ENCODE data around the gene DPP9. TPM values are rescaled to one million over a fixed set of nuclear protein-coding genes. Genes with fewer than 3 reads are reported as not detected.
"Not testable (repeated sequence)": the region's sequence is repeated elsewhere in the genome, so short reads cannot be mapped to it uniquely, and the experiment has no call there.

The DPP9 gene
- total RNA-seq, 2 experiments from 2014 or later = 40.2 to 63.8 TPM

DNA sequence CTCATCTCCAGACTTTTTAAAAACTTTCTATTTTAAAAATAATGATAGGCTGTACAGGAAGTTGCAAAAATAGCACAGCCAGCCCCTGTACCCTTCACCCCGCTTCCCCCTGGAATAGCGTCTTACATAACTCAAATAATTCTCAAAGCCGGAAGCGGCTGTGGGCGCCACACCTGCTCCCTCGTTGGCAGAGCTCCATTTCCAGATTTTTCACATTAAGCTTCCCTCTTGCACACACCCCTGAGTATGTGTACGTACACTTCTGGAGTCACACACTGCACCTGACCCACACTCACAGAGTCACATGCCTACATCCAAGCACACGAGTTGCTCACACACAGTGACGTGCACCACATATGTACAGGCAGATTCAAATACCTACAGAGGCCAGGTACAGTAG lies 24.9 kb upstream of the DPP9 start:
- ChIA-PET CTCF (ENCODE audit: unreplicated experiment) (no interaction called here), POLR2A (no interaction called here)
- no peaks in the 10 kb centered on the region for H3K9me2 ChIP-seq (ENCODE audit: insufficient read depth, low read length)
- intact Hi-C loops (cut with micrococcal nuclease; ENCODE audit: unreplicated experiment) = no loop called here
- no peak overlapping the region for H3K4me3 ChIP-seq (ENCODE audit: low read depth, low read length, poor library complexity, severe bottlenecking)
- H4K20me1 ChIP-seq (ENCODE audit: insufficient read depth, low read length) = no peaks in the 10 kb centered on the region
- DNase-seq (ENCODE audit: low spot score) = no peak
- BruUV-seq (replicated peaks) = no TSS peak
- no peaks in the 10 kb centered on the region for H3K9me3 ChIP-seq (ENCODE audit: low read length)
- no peaks in the 10 kb centered on the region for H3K36me3 ChIP-seq (ENCODE audit: insufficient read depth, low read length)
- H3K4me2 ChIP-seq (ENCODE audit: low read length) = no peak overlapping the region
- H3K79me2 ChIP-seq (ENCODE audit: insufficient read depth, low read depth, low read length) = no peaks in the 10 kb centered on the region
- TF ChIP-seq, protein P1, sequence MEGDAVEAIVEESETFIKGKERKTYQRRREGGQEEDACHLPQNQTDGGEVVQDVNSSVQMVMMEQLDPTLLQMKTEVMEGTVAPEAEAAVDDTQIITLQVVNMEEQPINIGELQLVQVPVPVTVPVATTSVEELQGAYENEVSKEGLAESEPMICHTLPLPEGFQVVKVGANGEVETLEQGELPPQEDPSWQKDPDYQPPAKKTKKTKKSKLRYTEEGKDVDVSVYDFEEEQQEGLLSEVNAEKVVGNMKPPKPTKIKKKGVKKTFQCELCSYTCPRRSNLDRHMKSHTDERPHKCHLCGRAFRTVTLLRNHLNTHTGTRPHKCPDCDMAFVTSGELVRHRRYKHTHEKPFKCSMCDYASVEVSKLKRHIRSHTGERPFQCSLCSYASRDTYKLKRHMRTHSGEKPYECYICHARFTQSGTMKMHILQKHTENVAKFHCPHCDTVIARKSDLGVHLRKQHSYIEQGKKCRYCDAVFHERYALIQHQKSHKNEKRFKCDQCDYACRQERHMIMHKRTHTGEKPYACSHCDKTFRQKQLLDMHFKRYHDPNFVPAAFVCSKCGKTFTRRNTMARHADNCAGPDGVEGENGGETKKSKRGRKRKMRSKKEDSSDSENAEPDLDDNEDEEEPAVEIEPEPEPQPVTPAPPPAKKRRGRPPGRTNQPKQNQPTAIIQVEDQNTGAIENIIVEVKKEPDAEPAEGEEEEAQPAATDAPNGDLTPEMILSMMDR (conservative IDR thresholded peaks at IDR 0.05; ENCODE audit: low read length) = no peak
- no peak for TF ChIP-seq EZH2phosphoT487 (IDR thresholded peaks at IDR 0.05; ENCODE audit: borderline replicate concordance, low read depth, low read length)
- no peak overlapping the region for H2AFZ ChIP-seq (ENCODE audit: low read length)
- H3K4me1 ChIP-seq (ENCODE audit: insufficient read depth, low read length, poor library complexity, severe bottlenecking) = no peaks in the 10 kb centered on the region
- H3K27ac ChIP-seq (ENCODE audit: low read depth, low read length, poor library complexity, severe bottlenecking) = no peak overlapping the region

- POLR2A ChIA-PET = no interaction called here
- TF ChIP-seq EZH2phosphoT487 (IDR thresholded peaks at IDR 0.05; ENCODE audit: borderline replicate concordance, low read depth, low read length) = no peak
- TF ChIP-seq, protein P1 (conservative IDR thresholded peaks at IDR 0.05; ENCODE audit: low read length) = 0 out of 2 replicates have a peak, but pooled peaks have one; percentile 15
- H3K4me3 ChIP-seq (ENCODE audit: low read depth, low read length, poor library complexity, severe bottlenecking) = no peak overlapping the region
- no peaks in the 10 kb centered on the region for H3K36me3 ChIP-seq (ENCODE audit: insufficient read depth, low read length)
- H3K9me3 ChIP-seq (ENCODE audit: low read length) = no peaks in the 10 kb centered on the region
- H3K4me2 ChIP-seq (ENCODE audit: low read length) = no peak overlapping the region
- no peaks in the 10 kb centered on the region for H3K9me2 ChIP-seq (ENCODE audit: insufficient read depth, low read length)
- CTCF ChIA-PET (ENCODE audit: unreplicated experiment) = no interaction called here
- intact Hi-C loops (cut with micrococcal nuclease; ENCODE audit: unreplicated experiment) = no loop called here
- H3K79me2 ChIP-seq (ENCODE audit: insufficient read depth, low read depth, low read length) = no peaks in the 10 kb centered on the region
- peaks cover 3% of the 10 kb centered on the region for H3K4me1 ChIP-seq (ENCODE audit: insufficient read depth, low read length, poor library complexity, severe bottlenecking)
- H4K20me1 ChIP-seq (ENCODE audit: insufficient read depth, low read length) = no peaks in the 10 kb centered on the region
- no peak for DNase-seq (ENCODE audit: low spot score)
- no peak overlapping the region for H3K27ac ChIP-seq (ENCODE audit: low read depth, low read length, poor library complexity, severe bottlenecking)
- no peak overlapping the region for H2AFZ ChIP-seq (ENCODE audit: low read length)
- BruUV-seq (replicated peaks) = no TSS peak
Observed at GRCh38 chr19:4748185-4748584, 24.5 kb upstream of the DPP9 start.

- Histone ChIP-seq H3K36me3 (ENCODE audit: insufficient read depth, low read length) (no peaks in the 10 kb centered on the region), H3K4me2 (ENCODE audit: low read length) (no peak overlapping the region), H3K4me1 (ENCODE audit: insufficient read depth, low read length, poor library complexity, severe bottlenecking) (peaks cover 9% of the 10 kb centered on the region), H2AFZ (ENCODE audit: low read length) (no peak overlapping the region), H3K9me2 (ENCODE audit: insufficient read depth, low read length) (no peaks in the 10 kb centered on the region), H3K27ac (ENCODE audit: low read depth, low read length, poor library complexity, severe bottlenecking) (no peak overlapping the region), H3K4me3 (ENCODE audit: low read depth, low read length, poor library complexity, severe bottlenecking) (no peak overlapping the region), H3K79me2 (ENCODE audit: insufficient read depth, low read depth, low read length) (no peaks in the 10 kb centered on the region), H4K20me1 (ENCODE audit: insufficient read depth, low read length) (no peaks in the 10 kb centered on the region), H3K9me3 (ENCODE audit: low read length) (no peaks in the 10 kb centered on the region)
- TF ChIP-seq, protein P1 (conservative IDR thresholded peaks at IDR 0.05; ENCODE audit: low read length) = no peak
- TF ChIP-seq EZH2phosphoT487 (IDR thresholded peaks at IDR 0.05; ENCODE audit: borderline replicate concordance, low read depth, low read length) = no peak
- intact Hi-C loops (cut with micrococcal nuclease; ENCODE audit: unreplicated experiment) = no loop called here
- BruUV-seq (replicated peaks) = no TSS peak
- CTCF ChIA-PET (ENCODE audit: unreplicated experiment) = no interaction called here
- DNase-seq (ENCODE audit: low spot score) = no peak
- POLR2A ChIA-PET = no interaction called here
Observed at GRCh38 chr19:4745986-4746385, 22.3 kb upstream of the DPP9 start.

GRCh38 chr19:4745175-4745574 lies 21.5 kb upstream of the DPP9 start:
- POLR2A ChIA-PET; H3K9me2 ChIP-seq (ENCODE audit: insufficient read depth, low read length); H3K79me2 ChIP-seq (ENCODE audit: insufficient read depth, low read depth, low read length); BruUV-seq (replicated peaks); H3K4me2 ChIP-seq (ENCODE audit: low read length); H3K36me3 ChIP-seq (ENCODE audit: insufficient read depth, low read length); CTCF ChIA-PET (ENCODE audit: unreplicated experiment); H3K9me3 ChIP-seq (ENCODE audit: low read length); H3K4me1 ChIP-seq (ENCODE audit: insufficient read depth, low read length, poor library complexity, severe bottlenecking); H3K27ac ChIP-seq (ENCODE audit: low read depth, low read length, poor library complexity, severe bottlenecking); H2AFZ ChIP-seq (ENCODE audit: low read length); intact Hi-C loops (cut with micrococcal nuclease; ENCODE audit: unreplicated experiment); H3K4me3 ChIP-seq (ENCODE audit: low read depth, low read length, poor library complexity, severe bottlenecking); H4K20me1 ChIP-seq (ENCODE audit: insufficient read depth, low read length); DNase-seq (ENCODE audit: low spot score): not testable (repeated sequence)

Data from OCI-LY7 (cell line).